CD4-positive, alpha-beta T cell treated with Interleukin-15 for 1 hour (primary cell): Measurements from ENCODE around the gene OR6C75.
"Not testable (repeated sequence)": the region's sequence is repeated elsewhere in the genome, so short reads cannot be mapped to it uniquely, and the experiment has no call there.

ENCODE experiments used
- DNase-seq: peaks from one replicate; pipeline ENCODE4 v3.0.0-alpha.2; 2020

OR6C75 gene

GRCh38 chr12:55362675-55363074, at the start of gene OR6C75:
Gene OR6C75 (plus strand): TSS chr12:55362975. CDS start chr12:55365111, 2,136 bp downstream.
- no peak for DNase-seq

DNA sequence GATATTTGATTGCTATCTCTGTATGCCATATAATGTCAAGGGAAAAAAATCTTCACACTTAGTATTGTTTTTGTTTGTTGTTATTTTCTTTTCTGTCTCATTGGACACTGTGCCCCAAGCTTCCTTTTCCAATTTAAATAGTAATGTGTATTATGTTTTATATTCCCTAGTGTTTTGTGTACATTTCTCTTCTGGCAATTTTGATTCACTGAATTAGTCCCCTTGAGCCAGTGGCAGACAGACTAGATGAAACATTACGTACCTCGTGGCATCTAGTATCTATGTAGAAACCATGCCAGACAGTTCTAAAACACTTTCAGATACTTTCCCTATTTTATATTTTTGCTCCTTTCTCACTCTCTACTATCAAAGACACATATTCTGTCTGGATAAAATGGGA, 48.7 kb upstream of the OR6C75 start, which contains the start of gene OR6C1:
OR6C1 (plus strand) TSS at position 301 of the 400 bp plus-strand sequence. CDS start 6,257 bp downstream, outside the sequence.
- DNase-seq, result no peak

- no peak for DNase-seq
Measured at GRCh38 chr12:55320201-55320600, 42.6 kb upstream of the OR6C75 start.

- not testable (repeated sequence) for DNase-seq
Measured at GRCh38 chr12:55325801-55326200, 37.0 kb upstream of the OR6C75 start.

DNA sequence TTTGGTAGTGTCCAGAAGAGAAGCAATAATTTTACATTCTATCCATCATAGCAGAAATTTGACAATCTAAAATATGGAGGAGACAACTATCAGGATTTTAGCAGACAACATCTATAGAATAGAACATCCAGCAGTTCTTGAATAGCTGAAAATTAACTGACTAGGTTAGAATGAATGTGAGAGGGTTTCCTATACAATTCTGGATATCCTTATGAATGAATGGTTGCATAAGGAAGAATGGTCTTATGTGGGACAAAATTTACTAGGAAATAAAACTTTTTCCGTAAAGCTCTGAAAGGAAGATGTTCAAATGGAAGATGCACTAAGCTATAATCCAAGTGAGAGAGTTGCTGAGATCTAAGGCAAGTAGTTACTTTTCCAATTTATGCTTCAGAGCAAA, 32.3 kb upstream of the OR6C75 start, which contains the start of gene OR6C3:
OR6C3 (plus strand) TSS at position 301 of the 400 bp plus-strand sequence. CDS start 955 bp downstream, outside the sequence.
- no peak for DNase-seq

DNA sequence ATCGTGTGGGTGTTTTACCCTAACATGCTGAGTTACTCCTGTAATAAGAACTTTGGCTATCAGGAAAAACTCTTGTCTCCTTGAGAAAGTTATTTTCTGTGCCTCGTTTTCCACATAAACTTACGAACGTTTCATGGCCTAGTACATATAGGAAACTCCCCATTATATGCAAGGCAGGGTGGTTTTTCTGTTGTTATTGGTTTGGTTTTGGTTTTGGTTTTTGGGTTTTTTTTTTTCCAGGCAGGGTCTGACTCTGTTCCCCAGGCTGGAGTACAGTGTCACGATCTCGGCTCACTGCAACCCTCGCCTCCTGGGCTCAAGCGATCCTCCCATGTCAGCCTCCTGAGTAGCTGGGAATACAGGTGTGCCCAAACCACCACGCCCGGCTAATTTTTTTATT, 26.8 kb upstream of the OR6C75 start:
- no peak for DNase-seq

DNA sequence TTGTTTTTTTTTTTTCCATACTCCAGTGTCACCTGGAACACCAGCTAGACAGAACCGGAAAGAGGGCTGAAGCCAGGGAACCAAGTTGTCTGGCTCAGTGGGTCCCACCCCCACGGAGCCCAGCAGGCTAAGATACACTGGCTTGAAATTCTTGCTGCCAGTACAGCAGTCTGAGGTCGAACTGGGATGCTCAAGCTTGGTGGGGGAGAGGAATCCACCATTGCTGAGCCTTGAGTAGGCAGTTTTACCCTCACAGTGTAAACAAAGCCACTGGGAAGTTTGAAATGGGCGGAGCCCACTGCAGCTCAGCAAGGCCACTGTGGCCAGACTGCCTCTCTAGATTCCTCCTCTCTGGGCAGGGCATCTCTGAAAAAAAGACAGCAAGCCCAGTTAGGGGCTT, 7.4 kb upstream of the OR6C75 start:
- DNase-seq, result not testable (repeated sequence)

GRCh38 chr12:55365086-55365485, 2.3 kb downstream of the OR6C75 start:
- no peak for DNase-seq

DNA sequence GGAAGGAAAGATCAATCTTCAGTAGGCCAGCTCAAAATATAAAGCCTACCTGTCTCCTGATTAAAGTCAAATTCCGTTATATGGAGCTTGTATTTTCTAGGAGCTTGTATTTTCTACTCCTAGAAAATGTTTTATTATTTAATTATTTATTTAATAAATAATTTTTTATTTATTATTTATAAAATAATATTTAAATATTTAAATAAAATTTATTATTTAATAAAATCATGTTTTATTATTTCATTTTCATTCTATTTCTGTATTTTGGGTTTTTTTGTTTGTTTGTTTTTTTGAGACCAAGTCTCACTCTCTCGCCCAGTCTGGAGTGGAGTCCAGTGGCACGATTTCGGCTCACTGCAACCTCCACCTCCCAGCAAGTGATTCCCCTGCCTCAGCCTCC, 9.7 kb downstream of the OR6C75 start:
- DNase-seq, result no peak

- DNase-seq, result no peak
Measured at GRCh38 chr12:55385891-55386290, 23.1 kb downstream of the OR6C75 start.

DNA sequence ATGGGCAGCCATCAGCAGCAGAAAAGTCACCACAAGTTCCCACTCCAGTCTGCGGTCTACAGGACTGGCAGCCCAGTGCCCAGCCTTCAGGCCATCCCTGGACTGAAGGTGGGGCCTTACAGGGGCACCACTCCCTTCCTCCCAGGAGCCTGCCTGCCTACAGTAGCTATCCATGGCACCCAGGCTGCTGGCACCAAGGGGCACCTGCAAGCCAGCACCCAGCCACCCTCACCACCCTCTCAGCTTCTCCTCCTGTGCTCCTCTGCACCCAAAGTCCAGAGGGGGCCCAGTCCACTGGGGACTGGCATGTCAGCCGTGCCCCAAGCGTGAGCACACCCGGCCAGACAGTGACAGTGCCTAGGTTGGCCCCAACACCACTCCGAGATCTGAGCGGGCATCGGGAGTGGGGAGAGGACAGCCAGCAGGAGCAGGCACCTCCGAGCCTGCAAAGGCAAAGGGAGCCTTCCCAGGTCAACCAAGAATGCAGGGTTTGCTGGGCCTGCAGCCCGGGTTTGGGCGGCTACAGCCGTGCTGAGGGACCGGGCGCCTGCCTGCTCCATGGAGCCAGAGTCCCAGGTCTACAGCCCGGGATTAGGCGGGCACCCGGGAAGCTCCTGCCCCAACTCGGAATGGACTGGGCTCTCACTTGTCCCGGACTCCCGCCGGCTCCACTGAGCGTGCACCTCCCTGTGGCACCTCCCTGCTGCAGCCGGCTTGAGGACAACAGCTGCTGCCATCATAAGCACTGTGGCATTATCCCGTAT, 29.4 kb downstream of the OR6C75 start:
- no peak for DNase-seq

GRCh38 chr12:55396326-55396725, 33.6 kb downstream of the OR6C75 start:
- DNase-seq, result no peak

DNA sequence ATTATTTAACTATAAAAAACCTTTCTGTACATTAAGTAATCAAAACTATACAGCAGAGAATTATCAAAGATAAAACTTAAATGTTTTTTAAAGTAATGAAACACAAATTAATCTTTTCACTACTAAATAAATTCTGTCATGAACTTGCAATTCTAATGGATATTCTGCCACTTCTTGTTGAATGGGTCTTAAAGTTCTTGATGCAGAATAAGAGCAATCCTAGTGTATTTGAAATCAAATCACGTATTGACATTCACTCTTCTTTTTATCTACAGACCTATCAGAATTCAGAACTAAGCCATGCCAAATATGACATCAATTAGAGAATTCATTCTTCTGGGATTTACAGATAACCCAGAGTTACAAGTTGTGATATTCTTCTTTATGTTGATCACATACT, 37.5 kb downstream of the OR6C75 start, which contains the start of gene OR6C65:
OR6C65 (plus strand) TSS at position 301 of the 400 bp plus-strand sequence; CDS start at position 301, 0 bp downstream.
- no peak for DNase-seq

DNA sequence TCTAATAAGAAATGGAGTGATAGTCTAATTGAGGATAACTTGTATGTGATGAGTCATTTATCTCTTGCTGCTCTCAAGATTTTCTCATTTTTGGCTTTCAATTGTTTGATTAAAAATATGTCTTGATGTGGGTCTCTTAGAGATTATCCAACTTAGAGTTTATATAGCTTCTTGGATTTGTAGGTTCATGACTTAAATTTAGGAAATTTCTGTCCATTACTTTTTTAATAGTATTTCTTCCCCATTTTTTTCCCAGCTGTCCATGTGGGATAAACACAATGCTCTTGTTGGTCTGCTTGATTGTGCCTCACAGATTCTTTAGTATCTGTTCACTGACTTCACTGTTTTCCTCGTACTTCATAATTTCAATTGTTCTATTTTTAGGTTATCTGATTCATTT, 45.1 kb downstream of the OR6C75 start:
- DNase-seq, result no peak

- DNase-seq, result not testable (repeated sequence)
Measured at GRCh38 chr12:55409133-55409532, 46.4 kb downstream of the OR6C75 start.

GRCh38 chr12:55412138-55412537, 49.4 kb downstream of the OR6C75 start:
- not testable (repeated sequence) for DNase-seq

- not testable (repeated sequence) for DNase-seq
Measured at GRCh38 chr12:55413498-55414388, 51.0 kb downstream of the OR6C75 start.

- DNase-seq, result not testable (repeated sequence)
Measured at GRCh38 chr12:55414396-55414823, 51.6 kb downstream of the OR6C75 start.

DNA sequence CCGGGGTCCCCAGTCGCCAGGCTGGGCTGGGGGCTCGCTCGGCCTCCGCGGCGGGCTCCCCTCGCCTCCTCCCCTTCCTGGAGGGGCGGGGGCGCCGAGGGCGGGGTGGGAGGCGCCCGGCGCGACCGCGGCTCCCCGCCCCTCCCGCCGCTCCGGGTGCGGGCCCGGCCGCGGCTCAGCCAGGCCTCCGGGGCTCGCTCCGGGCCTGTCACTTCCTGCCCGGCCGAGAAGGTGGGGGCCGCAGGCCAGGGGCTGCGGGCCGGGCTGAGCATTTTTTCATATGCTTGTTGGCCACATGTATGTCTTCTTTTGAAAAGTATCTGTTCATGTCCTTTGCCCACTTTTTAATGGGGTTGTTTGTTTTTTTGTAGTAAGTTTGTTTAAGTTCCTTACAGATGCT, 52.1 kb downstream of the OR6C75 start:
- DNase-seq, result not testable (repeated sequence)

GRCh38 chr12:55416961-55417360, 54.2 kb downstream of the OR6C75 start:
- no peak for DNase-seq
